HG03060 (cell line): ENCODE results near the gene VWA5B1.

Source experiments
- ATAC-seq: cut with Tn5 transposase; IDR thresholded peaks from one replicate; pipeline ENCODE4 v1.9.1; 2021; ENCODE audit warnings: low read depth, moderate number of reproducible peaks; ENCODE audit not compliant: unreplicated experiment

Gene VWA5B1

DNA sequence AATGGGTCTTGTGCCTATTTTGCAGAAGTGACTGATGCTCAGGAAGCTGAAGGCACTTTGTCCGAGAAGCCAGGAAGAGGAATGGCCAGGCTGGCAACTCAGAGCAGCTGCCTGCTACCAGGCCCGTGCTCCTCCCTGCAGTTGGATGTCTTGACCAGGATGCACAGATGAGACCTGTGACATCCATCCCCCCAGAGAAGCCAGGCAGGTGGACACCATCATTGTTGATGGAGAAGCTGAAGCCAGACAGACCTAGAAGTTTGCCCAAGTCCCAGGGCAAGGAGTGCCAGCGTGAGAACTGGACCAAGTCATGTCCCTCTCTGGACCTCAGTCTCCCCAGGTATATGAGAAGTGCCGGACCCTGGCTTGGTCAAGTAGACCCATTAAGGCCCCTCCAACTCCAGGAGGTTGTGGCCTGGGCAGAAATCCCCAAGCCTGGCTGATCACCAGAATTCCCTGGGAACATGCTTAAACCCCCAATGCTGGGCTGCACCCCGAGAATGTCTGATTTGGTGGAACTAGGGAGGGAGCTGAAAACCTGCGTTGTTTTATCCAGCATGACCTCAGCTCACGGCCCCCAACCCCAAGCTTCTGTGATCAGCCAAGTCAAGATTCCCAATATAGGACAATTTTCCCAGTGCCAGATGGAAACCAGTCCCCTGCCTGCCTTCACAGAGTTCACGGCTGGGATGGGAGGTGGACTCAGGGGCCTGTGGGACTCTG is 112.9 kb downstream of the VWA5B1 start:
- no peak for ATAC-seq

- no peak for ATAC-seq
Observed at GRCh38 chr1:20404466-20404865, 113.8 kb downstream of the VWA5B1 start.
